Measurements from ENCODE around the gene MRTO4. TPM values are rescaled to one million over a fixed set of nuclear protein-coding genes. Genes with fewer than 3 reads are reported as not detected.
"Not testable (repeated sequence)": the region's sequence is repeated elsewhere in the genome, so short reads cannot be mapped to it uniquely, and the experiment has no call there.

Gene MRTO4
- total RNA-seq, 1 donor from 2014 or later: 41.0 TPM

DNA sequence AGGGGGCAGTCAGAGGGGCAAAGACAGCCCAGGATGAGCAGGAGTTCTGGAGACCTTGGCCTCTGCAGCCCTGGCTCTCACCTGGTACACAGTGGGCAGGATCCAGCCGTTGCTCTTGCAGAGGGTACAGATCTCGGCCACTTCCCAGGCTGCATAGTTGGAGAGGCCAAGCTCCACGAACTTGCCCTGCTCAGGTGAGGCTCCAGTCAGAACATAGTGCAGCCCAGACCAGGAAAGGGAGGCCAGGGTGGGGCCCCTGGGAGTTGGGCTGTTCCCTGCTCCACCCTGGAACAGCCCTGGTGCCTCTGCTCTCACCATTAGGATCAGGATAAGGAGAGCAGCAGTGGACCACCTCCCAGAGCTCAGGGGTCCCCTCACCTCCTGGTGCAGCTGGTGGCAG lies 34.2 kb downstream of the MRTO4 start:
- not testable (repeated sequence) for H3K9me3 Mint-ChIP-seq (ENCODE audit: unreplicated experiment); H3K27ac Mint-ChIP-seq (ENCODE audit: unreplicated experiment); H4K20me1 ChIP-seq (ENCODE audit: insufficient read depth, low read length); H3K9ac ChIP-seq (ENCODE audit: low read length); H3K9me3 ChIP-seq (ENCODE audit: insufficient read depth, low read depth, low read length); H3K4me3 ChIP-seq (ENCODE audit: insufficient read depth, low read depth, low read length); H3K4me2 ChIP-seq (ENCODE audit: low read length); H2AFZ ChIP-seq (ENCODE audit: low read depth, low read length); H3K79me2 ChIP-seq (ENCODE audit: insufficient read depth, low read length); H3K27ac ChIP-seq (ENCODE audit: low read depth, low read length); H3K4me3 Mint-ChIP-seq (ENCODE audit: unreplicated experiment); FAIRE-seq; H3K4me1 ChIP-seq (ENCODE audit: insufficient read depth, low read length); H3K36me3 ChIP-seq (ENCODE audit: insufficient read depth, low read length); DNase-seq (ENCODE audit: low read depth); H3K4me1 Mint-ChIP-seq (ENCODE audit: low read depth, unreplicated experiment); H3K27me3 ChIP-seq (ENCODE audit: insufficient read depth, low read length)
- H3K36me3 Mint-ChIP-seq (ENCODE audit: low read depth, unreplicated experiment): peaks cover 13% of the 10 kb centered on the region
- peaks cover 19% of the 10 kb centered on the region for H3K27me3 Mint-ChIP-seq (ENCODE audit: low read depth, unreplicated experiment)

GRCh38 chr1:19287436-19288185 lies 36.0 kb downstream of the MRTO4 start:
- peaks cover 19% of the 10 kb centered on the region for H3K27me3 Mint-ChIP-seq (ENCODE audit: low read depth, unreplicated experiment)
- H3K9me3 Mint-ChIP-seq (ENCODE audit: unreplicated experiment): no peaks in the 10 kb centered on the region
- Histone ChIP-seq H3K4me2 (ENCODE audit: low read length) (no peak overlapping the region), H3K9me3 (ENCODE audit: insufficient read depth, low read depth, low read length) (no peaks in the 10 kb centered on the region), H3K4me3 (ENCODE audit: insufficient read depth, low read depth, low read length) (no peak overlapping the region), H3K36me3 (ENCODE audit: insufficient read depth, low read length) (no peaks in the 10 kb centered on the region), H3K79me2 (ENCODE audit: insufficient read depth, low read length) (no peaks in the 10 kb centered on the region), H2AFZ (ENCODE audit: low read depth, low read length) (no peak overlapping the region), H3K4me1 (ENCODE audit: insufficient read depth, low read length) (no peaks in the 10 kb centered on the region), H4K20me1 (ENCODE audit: insufficient read depth, low read length) (peaks cover 6% of the 10 kb centered on the region), H3K27me3 (ENCODE audit: insufficient read depth, low read length) (no peaks in the 10 kb centered on the region), H3K27ac (ENCODE audit: low read depth, low read length) (no peak overlapping the region), H3K9ac (ENCODE audit: low read length) (no peak overlapping the region)
- peaks cover 5% of the 10 kb centered on the region for H3K36me3 Mint-ChIP-seq (ENCODE audit: low read depth, unreplicated experiment)
- DNase-seq (ENCODE audit: low read depth) (no peak), FAIRE-seq (no peak)
- no peaks in the 10 kb centered on the region for H3K4me1 Mint-ChIP-seq (ENCODE audit: low read depth, unreplicated experiment)
- TF ChIP-seq, protein P1, sequence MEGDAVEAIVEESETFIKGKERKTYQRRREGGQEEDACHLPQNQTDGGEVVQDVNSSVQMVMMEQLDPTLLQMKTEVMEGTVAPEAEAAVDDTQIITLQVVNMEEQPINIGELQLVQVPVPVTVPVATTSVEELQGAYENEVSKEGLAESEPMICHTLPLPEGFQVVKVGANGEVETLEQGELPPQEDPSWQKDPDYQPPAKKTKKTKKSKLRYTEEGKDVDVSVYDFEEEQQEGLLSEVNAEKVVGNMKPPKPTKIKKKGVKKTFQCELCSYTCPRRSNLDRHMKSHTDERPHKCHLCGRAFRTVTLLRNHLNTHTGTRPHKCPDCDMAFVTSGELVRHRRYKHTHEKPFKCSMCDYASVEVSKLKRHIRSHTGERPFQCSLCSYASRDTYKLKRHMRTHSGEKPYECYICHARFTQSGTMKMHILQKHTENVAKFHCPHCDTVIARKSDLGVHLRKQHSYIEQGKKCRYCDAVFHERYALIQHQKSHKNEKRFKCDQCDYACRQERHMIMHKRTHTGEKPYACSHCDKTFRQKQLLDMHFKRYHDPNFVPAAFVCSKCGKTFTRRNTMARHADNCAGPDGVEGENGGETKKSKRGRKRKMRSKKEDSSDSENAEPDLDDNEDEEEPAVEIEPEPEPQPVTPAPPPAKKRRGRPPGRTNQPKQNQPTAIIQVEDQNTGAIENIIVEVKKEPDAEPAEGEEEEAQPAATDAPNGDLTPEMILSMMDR (IDR thresholded peaks at IDR 0.05; ENCODE audit: insufficient read depth, low read depth, low read length): no peak
- no peak for TF ChIP-seq EZH2 (IDR thresholded peaks at IDR 0.05; ENCODE audit: insufficient read depth, low read length)
- H3K27ac Mint-ChIP-seq (ENCODE audit: unreplicated experiment): no peak overlapping the region
- H3K4me3 Mint-ChIP-seq (ENCODE audit: unreplicated experiment): no peak overlapping the region

DNA sequence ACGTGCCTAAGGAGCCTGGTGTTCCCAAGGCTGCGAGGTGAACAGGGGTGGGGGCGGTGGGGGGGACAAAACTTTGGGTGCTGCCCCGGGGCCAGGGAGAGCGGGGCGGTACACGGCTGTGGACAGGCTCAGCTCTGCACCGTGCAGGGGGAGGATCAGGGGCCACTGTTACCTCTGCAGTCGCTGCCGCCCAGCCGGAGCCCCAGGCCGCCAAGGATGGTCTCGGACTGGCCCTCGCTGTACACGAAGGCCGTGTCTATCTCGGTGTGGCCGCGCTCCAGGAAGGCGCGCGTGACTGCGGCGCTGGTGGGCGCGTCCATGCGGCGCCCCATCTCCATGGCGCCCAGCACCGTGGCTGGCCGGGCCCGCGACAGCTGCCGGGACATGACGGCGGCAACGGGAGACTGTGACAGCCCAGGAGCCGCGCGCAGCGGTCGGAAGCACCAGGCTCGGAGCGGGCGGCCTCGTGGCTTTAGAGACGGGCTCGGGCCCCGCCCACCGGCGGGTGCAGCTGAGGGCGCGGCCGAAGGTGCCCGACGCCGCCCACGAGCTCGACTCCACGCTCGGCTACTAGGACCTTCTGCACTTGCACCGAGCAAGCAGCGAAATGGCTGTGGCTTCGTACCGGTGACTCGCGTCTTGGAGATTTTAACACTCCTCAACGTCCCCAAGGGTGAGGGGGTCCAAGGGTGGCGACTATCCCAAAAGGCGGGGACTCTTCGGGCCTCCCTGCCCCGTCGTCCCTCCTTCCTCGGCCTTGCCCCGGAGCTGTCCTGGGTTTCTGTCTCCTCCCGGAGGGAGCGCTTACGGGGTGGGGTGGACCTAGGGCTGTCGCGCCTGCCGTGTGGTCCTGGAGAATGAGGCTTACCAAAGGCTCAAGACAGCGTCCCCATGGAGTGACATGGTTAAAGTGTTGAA lies 37.0 kb downstream of the MRTO4 start, which contains the start of gene AKR7A3:
Gene AKR7A3 (minus strand): TSS at position 447 of the 918 bp plus-strand sequence. CDS start 61 bp downstream, at position 386.
- peak; percentile 4 for DNase-seq (ENCODE audit: low read depth)
- not testable (repeated sequence) for H3K27ac ChIP-seq (ENCODE audit: low read depth, low read length); H3K4me1 Mint-ChIP-seq (ENCODE audit: low read depth, unreplicated experiment); H3K79me2 ChIP-seq (ENCODE audit: insufficient read depth, low read length); H3K36me3 Mint-ChIP-seq (ENCODE audit: low read depth, unreplicated experiment); H3K27ac Mint-ChIP-seq (ENCODE audit: unreplicated experiment); H3K9ac ChIP-seq (ENCODE audit: low read length); H3K36me3 ChIP-seq (ENCODE audit: insufficient read depth, low read length); H3K27me3 ChIP-seq (ENCODE audit: insufficient read depth, low read length); FAIRE-seq; H4K20me1 ChIP-seq (ENCODE audit: insufficient read depth, low read length); H3K9me3 Mint-ChIP-seq (ENCODE audit: unreplicated experiment); H3K4me3 Mint-ChIP-seq (ENCODE audit: unreplicated experiment); H3K4me1 ChIP-seq (ENCODE audit: insufficient read depth, low read length); H3K9me3 ChIP-seq (ENCODE audit: insufficient read depth, low read depth, low read length)
- H2AFZ ChIP-seq (ENCODE audit: low read depth, low read length): peak within 1 kb of the TSS; percentile 84
- peaks cover 19% of the 10 kb centered on the region for H3K27me3 Mint-ChIP-seq (ENCODE audit: low read depth, unreplicated experiment)
- H3K4me3 ChIP-seq (ENCODE audit: insufficient read depth, low read depth, low read length): peak within 1 kb of the TSS; percentile 57
- H3K4me2 ChIP-seq (ENCODE audit: low read length): peak within 1 kb of the TSS; percentile 95
